Activated CD4-positive, alpha-beta T cell treated with anti-CD3 and anti-CD28 coated beads, Interleukin-2, amount 10 ng/mL, durations not matched to agents 24 days and 14 days (primary cell): ENCODE data around the gene ELP1. TPM values are rescaled to one million over a fixed set of nuclear protein-coding genes. Genes with fewer than 3 reads are reported as not detected.

Experiments used
- DNase-seq: peaks from one replicate; pipeline ENCODE4 v3.0.0; 2022
- H3K27ac Mint-ChIP-seq: one replicate; pipeline ENCODE4 v1.8.0; 2022; ENCODE audit warnings: mild to moderate bottlenecking, mixed read lengths
- H3K27me3 Mint-ChIP-seq: one replicate; pipeline ENCODE4 v1.8.0; 2022; ENCODE audit warnings: mixed read lengths
- H3K36me3 Mint-ChIP-seq: one replicate; pipeline ENCODE4 v1.8.0; 2022; ENCODE audit warnings: low read depth, mild to moderate bottlenecking, mixed read lengths
- H3K4me1 Mint-ChIP-seq: one replicate; pipeline ENCODE4 v1.8.0; 2021; ENCODE audit warnings: mixed read lengths
- H3K4me3 Mint-ChIP-seq: one replicate; pipeline ENCODE4 v1.8.0; 2022; ENCODE audit warnings: mild to moderate bottlenecking, moderate library complexity, mixed read lengths
- H3K9me3 Mint-ChIP-seq: one replicate; pipeline ENCODE4 v1.8.0; 2021; ENCODE audit warnings: mixed read lengths
- intact Hi-C: fragments of 100-400 bp; cut with micrococcal nuclease; formaldehyde crosslinking; loops from one replicate; pipeline ENCODE4 v1.15.1; 2023
- total RNA-seq: library from RNA; stranded (reverse); gene quantifications from 2 replicates; pipeline ENCODE4 v1.2.3, GENCODE V29; 2022

The ELP1 gene
- total RNA-seq, 1 donor from 2014 or later: 35.2 TPM

- intact Hi-C loops: no loop called here
- Mint-ChIP-seq H3K27ac (no peak overlapping the region), H3K36me3 (no peaks in the 10 kb centered on the region), H3K4me3 (no peak overlapping the region), H3K4me1 (peaks cover 7% of the 10 kb centered on the region), H3K9me3 (no peaks in the 10 kb centered on the region), H3K27me3 (peaks cover 2% of the 10 kb centered on the region)
- no peak for DNase-seq
Observed at GRCh38 chr9:108830272-108830671, 103.7 kb downstream of the ELP1 start.

- Mint-ChIP-seq H3K27ac (no peak overlapping the region), H3K27me3 (peaks cover 2% of the 10 kb centered on the region), H3K4me3 (no peak overlapping the region), H3K4me1 (no peaks in the 10 kb centered on the region), H3K36me3 (no peaks in the 10 kb centered on the region), H3K9me3 (peaks cover 12% of the 10 kb centered on the region)
- intact Hi-C loops: no loop called here
- no peak for DNase-seq
Observed at GRCh38 chr9:108823829-108824228, 110.1 kb downstream of the ELP1 start.

Other genes with a start within 250 kb of the ELP1 start
- 0.09 TPM in 1 of 2 replicates, not detected in the other for gene ACTL7B, start 78.1 kb downstream of the ELP1 start, total RNA-seq
- not detected in 2 replicates for gene ACTL7A, start 71.9 kb downstream of the ELP1 start, total RNA-seq
- gene ABITRAM, start 276 bp upstream of the ELP1 start, total RNA-seq: 14.2 and 15.9 TPM in 2 replicates
- 17.8 and 18.8 TPM in 2 replicates for gene CTNNAL1, start 79.4 kb upstream of the ELP1 start, total RNA-seq
- gene TMEM245, start 185.8 kb upstream of the ELP1 start, total RNA-seq: 26.7 and 27.0 TPM in 2 replicates
- gene FRRS1L, start 233.1 kb upstream of the ELP1 start, total RNA-seq: not detected in 2 replicates